HT-29 (cell line): ENCODE results near the gene KLF3. TPM values are rescaled to one million over a fixed set of nuclear protein-coding genes. Genes with fewer than 3 reads are reported as not detected.
"Not testable (repeated sequence)": the region's sequence is repeated elsewhere in the genome, so short reads cannot be mapped to it uniquely, and the experiment has no call there.

Experiments
- DNase-seq: peaks from one replicate; pipeline ENCODE4 v3.0.0-alpha.2; 2015; ENCODE audit warnings: low spot score
- total RNA-seq: library from RNA; depleted of rRNA; stranded (reverse); fragments of >200 nt; shearing (Covaris generic); gene quantifications from 2 replicates; pipeline ENCODE4 v1.2.3, GENCODE V29; 2014; rRNA removed

The KLF3 gene
- 74.3 and 76.6 TPM in 2 replicates for total RNA-seq

DNA sequence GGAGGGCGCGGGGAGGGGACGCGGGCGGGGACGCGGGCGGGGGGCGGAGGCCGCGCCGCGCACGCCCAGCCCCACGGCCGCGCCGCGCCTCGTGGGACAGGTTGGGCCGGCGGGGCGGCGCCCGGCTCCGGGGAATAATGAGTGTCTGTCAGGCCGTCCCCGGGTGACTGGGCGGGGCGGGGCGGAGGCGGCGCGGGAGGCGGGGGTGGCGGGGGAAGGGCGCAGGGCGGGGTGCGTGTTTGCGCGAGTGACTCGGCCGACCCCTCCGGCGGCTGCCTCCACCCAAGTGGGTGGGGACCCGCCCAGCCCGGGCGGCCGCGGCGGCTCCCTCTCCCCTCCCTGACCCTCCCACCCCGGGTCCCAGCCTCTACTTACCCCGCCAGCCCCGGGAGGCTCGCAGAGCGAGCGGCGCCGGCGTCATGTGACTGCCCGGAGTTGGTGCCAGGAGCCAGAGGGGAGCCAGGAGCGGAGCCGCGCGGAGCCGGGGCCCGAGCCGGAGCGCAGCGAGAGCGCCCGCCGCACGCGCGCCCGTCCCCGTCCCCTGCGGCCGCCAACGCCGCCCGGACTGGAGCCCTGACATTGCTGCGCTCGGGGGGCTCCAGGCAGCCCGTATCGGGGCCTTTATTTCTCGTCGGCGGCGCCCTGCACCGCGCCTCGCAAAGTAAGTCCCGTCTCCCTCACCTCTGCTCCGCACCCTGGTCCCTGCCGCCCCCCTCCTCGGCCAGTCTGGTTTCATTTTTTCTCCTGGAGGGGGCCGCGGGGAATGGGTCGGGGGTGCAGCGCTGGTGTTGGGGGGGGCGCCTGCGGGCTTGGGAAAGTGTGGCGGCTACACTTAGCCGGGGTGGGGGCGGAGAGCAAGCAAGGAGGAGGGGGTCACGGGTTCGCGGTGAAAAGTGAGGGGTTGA, at the start of gene KLF3:
KLF3 (plus strand) TSS at position 399 of the 905 bp plus-strand sequence. CDS start 16,427 bp downstream, outside the sequence.
- peak; percentile 88 for DNase-seq

DNA sequence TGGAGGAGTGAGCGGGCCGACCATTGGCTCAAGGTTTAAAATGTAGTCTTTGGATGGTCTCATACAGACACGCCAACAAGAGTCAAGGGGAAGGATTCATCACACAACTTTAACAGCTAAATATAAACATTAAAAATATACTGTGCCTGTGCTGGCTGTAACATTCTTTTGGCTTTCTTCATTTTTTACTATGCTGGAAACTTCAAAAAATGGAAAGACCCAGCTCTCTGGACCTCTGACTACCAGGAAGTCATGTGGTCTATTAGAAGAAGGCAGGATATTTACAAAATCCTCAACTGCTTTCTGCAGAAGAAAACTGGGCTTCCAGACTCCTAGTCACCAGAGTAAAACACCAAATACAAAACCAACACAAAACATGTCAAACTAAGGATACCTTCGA, 49.8 kb upstream of the KLF3 start:
- DNase-seq, result no peak

DNA sequence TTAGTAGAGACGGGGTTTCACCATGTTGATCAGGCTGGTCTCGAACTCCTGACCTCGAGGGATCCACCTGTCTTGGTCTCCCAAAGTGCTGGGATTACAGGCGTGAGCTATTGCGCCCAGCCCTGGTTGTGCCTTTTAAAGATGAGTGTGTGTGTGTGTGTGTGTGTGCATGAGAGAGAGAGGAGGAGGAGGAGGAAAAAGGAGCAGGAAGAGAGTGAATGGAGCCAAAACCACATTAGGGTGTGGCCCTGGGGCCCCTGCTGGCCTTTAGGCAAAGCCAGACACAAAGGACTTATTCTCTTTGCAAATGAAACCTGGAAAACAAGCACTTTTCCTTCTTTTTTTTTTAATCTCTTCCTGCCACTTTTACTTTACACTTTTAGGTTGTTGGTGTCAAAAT, 48.2 kb upstream of the KLF3 start:
- DNase-seq, result no peak

DNA sequence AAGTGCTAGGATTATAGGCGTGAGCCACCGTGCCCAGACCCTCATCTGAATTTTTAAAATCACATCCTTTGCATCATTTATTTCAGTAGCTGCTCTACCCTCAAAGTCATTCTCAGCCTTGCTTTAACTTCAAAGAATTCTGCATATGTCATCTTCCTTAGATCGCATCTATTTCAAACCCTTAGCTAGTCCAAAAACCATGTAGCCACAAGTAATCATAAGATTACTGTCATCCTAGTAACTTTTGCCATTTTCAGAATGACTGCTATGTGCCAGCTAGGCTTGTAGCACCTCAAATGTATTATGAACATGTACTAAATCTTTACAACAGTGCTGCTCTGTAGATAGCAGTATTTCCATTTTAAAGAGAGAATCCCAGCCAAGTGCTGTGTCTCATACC, 45.5 kb upstream of the KLF3 start:
- no peak for DNase-seq

DNA sequence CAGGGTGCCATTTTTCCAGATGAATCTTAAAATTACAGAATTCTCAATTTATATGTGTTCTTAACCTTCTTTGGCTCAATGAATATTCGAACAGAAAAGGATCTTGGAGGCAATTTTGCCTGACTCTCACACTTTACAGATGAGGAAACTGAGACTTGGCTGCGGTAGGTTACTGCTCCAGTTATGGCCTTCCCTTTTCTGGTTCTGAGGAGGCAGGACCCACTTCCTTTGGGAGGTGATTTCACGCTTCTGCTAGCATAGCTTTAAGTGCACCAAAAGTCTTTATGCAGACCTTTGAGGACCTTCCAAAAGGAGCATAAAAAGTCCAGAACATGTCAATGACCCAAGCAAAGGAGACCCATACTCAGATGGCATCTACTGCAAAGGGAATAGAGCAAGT, 44.7 kb upstream of the KLF3 start:
- DNase-seq, result no peak

DNA sequence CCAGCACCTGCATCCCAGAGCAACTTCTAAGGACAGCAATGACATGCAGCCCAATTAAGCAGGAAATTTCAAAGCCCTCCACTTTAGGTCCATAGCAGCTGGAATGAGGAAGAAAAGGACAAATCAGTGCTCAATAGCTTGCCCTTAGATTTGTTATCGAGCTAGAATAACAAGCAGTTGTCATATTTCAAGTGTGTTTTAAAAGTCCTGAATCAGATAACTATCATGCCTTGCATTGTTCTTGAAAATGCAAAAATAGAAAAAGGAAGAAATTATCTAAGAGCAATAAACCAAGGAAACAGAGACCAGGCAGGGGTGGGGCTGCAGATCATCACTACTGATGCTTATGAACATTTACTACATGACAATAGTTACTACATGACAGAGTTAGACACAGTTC, 43.9 kb upstream of the KLF3 start:
- DNase-seq, result peak; percentile 26

DNA sequence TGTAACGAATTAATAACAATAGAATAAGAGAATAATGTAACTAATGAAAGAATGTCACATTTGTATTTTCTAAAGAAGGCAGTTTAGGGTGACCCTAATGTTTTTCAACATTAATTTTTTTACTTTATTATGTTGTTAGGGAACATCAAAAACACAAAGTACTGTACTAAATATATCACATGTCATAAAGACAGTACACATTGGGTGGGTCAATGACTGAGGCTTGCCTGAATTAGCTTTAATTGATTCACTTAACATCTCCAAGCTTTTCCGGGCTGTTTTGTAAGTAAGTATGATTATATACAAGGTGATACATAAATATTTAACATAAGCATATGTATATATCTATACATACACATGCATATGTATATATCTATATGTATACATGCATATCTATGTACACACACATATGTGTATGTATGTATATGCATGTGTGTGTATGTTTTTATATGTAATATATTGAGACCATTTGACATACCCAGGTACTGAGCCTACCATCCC, 43.4 kb upstream of the KLF3 start:
- DNase-seq, result peak; percentile 13

DNA sequence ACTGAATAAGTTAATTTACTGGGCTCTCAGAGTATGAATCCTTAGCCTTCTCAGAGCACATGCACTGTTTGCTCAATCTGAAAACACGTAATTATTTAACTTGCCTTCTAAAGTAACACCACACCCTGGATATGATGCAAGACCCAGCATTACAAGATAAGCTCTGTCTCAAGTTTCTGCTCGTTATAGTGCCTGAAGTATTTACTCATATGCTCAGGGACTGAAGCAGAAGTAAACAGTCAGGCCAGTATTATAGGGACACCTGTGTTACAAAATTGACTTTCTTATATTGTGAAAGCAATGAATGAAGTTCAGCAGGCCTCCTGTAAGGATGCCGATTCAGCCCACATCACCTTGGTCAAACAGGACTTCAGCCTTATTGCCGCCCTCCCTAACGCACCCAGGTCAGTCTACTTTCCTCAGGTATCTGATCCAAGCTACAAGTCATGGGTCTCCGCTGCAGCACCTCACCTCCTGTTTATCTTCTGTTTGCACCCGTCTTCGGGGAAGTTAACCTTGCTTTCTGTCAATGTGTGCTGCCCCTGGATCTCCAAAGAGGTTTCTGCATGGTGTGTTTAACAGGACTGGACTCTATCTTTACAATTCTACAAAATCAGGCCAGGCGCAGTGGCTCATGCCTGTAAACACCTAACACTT, 42.8 kb upstream of the KLF3 start:
- DNase-seq, result peak; percentile 79

DNA sequence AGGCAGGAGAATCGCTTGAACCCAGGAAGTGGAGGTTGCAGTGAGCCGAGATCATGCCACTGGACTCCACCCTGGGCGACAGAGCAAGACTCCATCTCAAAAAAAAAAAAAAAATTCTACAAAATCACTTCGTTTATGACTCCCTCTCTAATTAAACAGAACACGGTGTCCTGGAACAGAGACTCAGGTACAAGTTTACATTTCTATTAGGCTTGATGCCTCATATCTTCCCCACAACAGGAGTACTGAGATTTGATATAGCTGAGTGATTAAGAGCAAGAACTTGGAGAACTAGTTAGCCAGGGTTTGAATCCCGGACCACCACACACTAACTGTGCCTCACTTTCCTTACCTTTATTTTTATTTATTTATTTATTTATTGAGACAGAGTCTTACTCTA, 42.2 kb upstream of the KLF3 start:
- no peak for DNase-seq

DNA sequence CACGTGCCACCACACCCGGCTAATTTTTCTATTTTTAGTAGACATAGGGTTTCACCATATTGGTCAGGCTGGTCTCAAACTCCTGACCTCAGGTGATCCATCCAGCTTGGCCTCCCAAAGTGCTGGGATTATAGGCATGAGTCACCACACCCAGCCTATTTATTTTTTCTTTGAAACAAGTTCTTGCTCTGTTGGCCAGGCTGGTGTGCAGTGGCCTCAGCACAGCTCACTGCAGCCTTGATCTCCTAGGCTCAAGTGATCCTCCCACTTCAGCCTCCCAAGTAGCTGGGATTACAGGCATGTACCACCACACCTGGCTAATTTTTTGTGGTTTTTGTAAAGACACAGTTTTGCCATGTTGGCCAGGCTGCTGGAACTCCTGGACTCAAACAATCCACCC, 41.7 kb upstream of the KLF3 start:
- not testable (repeated sequence) for DNase-seq

DNA sequence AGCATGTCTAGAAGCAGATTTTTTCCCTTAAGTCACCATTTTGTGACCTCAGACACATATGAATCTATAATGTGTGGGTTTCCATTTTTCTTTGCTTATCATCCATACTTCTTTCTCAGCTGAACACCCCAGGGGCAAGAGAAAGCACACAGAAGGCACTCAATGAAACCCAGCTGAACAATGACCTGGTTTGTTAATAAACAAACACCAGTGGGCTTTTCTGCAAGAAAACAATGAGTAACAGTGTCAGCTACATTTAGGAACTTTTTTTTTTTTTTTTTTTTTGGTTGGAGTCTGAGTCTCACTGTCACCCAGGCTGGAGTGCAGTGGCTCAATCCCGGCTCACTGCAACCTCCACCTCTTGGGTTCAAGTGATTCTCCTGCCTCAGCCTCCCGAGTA, 40.7 kb upstream of the KLF3 start:
- no peak for DNase-seq

DNA sequence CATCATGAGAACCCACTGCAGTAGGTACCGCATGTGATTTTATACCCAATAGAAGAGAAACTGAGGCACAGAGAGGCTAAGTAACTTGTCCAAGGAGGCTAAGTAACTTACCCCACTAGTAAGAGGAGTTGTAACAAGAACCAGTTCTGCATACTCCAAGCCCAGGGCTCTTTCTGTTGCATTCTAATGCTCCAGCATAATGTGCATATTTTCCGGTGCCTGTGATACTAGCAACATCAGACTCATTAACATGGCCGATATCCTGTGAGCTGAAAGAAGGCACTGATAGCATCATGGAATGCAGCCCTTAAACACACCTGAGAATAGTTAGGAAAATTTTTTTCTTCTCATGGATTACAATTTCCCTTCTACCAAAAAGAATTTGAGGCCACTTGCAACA, 39.7 kb upstream of the KLF3 start:
- DNase-seq, result no peak

DNA sequence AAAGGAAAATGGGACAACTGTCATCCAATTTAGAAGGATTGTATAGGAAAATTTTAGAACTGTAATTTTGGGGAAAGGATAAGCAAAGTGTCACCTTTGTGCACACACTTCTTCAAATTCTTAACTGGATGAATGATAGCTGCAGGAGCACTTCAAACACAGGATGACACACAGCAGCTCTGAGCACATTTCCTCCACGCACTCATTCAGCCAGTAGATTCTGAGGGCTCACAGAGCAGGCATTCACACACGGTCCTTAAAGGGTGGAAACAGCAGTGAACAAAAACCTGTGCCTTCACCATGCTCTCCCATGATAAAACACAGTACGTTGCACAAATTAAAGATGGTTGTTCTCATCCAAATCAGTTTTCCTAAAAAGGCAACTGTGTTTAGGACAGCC, 38.5 kb upstream of the KLF3 start:
- no peak for DNase-seq

DNA sequence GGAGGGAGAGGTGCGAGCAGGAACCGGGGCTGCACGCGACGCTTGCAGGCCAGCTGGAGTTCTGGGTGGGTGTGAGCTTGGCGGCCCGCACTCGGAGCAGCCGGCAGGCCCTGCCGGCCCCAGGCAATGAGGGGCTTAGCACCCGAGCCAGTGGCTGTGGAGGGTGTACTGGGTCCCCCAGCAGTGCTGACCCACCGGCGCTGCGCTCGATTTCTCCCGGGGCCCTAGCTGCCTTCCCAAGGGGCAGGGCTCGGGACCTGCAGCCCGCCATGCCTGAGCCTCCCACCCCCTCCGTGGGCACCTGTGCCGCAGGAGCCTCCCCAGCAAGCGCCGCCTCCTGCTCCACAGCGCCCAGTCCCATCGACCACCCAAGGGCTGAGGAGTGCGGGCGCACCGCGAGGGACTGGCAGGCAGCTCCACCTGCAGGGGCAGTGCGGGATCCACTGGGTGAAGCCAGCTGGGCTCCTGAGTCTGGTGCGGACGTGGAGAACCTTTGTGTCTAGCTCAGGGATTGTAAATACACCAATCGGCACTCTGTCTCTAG, 37.0 kb upstream of the KLF3 start:
- not testable (repeated sequence) for DNase-seq

DNA sequence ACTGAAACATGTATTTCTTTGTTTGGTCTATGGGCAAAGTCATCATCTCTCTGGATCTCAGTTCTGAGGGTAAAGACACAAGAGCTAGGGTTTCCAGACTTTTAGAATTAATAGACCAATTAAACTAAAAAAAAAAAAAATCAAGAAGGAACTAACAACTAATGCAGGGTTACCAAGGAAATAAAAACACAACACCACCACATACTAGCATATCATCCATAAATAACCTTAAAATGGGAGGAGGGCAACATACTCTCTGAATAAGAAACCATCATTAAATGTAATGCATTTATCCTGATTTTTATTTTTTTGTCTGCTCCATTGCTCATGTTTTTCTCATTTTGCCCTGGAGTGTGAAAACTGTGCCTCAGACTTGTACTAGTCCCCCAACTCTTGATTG, 33.5 kb upstream of the KLF3 start:
- no peak for DNase-seq

DNA sequence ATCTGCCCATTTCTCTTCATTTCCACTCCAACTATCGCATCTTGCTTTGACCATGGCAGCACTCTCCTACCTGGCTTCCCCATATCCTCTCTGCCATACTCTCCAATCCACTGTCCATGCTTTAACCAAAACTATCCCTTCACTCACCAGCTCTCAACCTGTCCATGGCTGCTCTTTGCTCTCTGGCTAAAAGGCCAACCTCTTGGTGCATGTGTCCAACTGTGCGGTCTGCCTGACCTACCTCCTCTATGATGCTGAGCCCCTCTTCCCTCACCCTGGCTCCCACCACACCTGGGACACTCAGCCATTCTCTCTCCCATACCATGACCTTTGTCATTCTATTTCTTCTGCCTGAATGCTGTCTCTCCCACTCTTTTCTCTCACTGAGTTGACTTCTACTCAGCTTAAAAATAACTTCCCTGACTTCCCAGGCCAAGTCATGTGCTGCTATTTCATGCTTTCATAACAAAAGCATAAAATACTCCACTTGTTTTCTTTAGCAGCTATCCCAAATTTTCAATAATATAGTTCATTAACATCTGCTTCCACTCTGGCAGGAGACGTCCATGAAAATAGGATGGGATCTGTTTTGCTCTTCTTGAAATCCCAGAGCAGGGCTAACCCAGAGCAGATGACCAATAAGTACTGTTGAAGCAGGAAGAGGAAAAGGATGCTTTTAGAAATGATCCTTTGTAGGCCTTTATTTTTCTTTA, 29.8 kb upstream of the KLF3 start:
- no peak for DNase-seq

DNA sequence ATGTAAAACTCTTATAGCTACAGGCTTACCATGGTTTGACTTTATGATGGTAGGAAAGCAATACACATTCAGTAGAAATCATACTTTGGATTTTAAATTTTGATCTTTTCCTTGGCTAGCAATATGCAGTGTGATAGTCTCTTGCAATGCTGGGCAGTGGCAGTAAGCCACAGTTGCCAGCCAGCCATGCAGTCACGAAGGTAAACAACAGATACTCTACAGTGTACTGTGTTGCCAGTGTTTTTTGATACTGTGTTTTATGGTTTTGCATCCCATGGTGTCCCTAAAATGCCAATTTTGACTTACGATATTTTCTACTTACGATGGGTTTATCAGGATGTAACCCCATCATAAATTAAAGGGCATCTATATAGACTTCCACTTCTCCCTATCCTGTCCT, 24.8 kb upstream of the KLF3 start:
- no peak for DNase-seq

DNA sequence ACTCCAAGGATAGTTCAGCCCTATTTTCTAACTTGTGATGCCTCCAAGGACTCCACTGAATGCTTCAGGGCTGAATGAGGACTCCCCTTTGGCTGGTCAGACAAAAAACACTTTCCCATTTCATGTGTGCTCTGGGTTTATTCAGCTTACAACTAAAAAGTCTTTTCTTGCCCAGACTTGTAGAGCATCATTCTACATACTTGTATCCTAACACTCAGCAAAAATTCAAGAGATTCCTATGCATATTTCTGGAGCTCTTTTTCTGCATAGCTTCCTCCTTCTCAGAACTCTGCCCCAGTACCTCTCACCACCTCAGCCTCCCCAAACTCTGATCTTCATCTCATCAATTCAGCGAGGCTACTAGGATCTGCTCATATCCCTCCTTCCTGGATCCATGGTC, 22.2 kb upstream of the KLF3 start:
- DNase-seq, result no peak

DNA sequence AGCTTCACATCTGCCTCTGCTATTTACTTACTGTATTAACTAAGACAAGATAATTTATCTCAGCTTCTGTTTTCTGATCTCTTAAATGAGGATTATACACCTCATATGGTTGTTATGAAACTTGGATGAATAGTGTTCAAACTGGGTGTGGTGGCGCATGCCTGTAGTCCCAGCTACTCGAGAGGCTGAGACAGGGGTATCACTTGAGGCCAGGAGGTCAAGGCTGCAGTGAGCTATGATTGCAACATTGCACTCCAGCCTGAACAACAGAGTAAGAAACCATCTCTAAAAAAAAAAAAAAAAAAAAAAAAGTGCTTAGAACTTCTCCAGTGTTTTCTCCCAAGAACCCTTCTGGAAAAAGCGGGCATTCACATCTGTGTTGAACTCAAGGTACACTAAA, 19.8 kb upstream of the KLF3 start:
- DNase-seq, result no peak

DNA sequence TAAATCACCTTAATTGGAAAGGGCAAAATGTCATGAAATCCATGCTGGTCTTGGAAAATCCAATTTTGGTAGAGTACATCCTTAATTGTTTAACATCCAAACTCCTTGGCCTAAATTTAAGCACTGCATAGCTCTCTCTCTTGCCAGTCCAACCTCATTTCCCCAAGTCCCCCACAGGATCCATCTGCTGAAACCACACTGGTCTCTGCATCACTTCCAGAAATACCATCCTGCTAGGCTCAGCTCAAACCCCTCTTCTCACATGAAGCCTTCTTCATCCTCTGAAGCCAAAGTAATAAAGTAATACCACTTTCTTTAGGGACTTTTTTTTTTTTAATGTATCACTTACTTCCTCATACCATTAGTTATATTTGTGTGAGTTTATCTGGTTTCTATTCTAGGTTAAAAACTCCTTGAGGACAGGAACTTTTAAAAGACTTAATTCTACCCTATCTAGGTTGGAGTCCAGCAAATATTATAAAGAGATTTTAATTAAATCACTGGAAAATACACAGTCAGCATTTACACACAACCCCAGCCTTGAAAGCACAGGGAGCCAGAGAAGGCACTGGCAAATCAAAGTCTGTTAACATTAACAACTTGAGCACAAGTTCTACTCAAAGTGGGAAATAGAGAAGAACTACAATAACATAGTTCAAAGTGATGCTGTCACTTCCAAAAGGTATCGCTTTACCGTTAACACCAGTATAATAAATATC, 16.7 kb upstream of the KLF3 start:
- DNase-seq, result no peak

DNA sequence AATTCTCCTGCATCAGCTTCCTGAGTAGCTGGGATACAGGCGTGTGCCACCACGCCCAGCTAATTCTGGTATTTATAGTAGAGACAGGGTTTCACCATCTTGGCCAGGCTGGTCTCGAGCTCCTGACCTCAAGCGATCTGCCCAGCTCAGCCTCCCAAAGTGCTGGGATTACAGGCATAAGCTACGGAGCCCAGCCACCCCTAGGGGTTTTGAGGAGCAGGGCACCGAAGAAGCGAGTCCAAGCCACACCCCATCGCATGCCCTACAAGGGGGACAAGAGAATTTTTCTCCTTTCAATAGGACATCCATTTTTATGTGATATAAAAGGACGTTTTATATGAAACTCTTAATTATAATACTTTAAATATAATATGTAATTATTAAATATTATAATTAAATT, 13.9 kb upstream of the KLF3 start:
- DNase-seq, result no peak
